Measurements from ENCODE around the gene ZBBX. TPM values are rescaled to one million over a fixed set of nuclear protein-coding genes. Genes with fewer than 3 reads are reported as not detected.

The ZBBX gene
- total RNA-seq, 3 donors from 2014 or later: not detected

- H3K4me1 Mint-ChIP-seq (ENCODE audit: low read depth): no peaks in the 10 kb centered on the region
- DNase-seq (no peak), ATAC-seq (no peak)
- H3K9me3 Mint-ChIP-seq: peaks cover 15% of the 10 kb centered on the region
- H3K27me3 Mint-ChIP-seq (ENCODE audit: low read depth): no peaks in the 10 kb centered on the region
- no peak overlapping the region for H3K4me3 Mint-ChIP-seq
- no peaks in the 10 kb centered on the region for H3K36me3 Mint-ChIP-seq (ENCODE audit: insufficient read depth)
These were observed 105.8 kb downstream of the ZBBX start for GRCh38 chr3:167274141-167274874.

GRCh38 chr3:167253037-167253436, 127.1 kb downstream of the ZBBX start:
- Mint-ChIP-seq H3K4me3 (no peak overlapping the region), H3K4me1 (ENCODE audit: low read depth) (no peaks in the 10 kb centered on the region), H3K9me3 (no peaks in the 10 kb centered on the region), H3K36me3 (ENCODE audit: insufficient read depth) (no peaks in the 10 kb centered on the region), H3K27me3 (ENCODE audit: low read depth) (no peaks in the 10 kb centered on the region)
- ATAC-seq (no peak), DNase-seq (no peak)

GRCh38 chr3:167251678-167252077, 128.4 kb downstream of the ZBBX start:
- DNase-seq (no peak), ATAC-seq (no peak)
- Mint-ChIP-seq H3K4me3 (no peak overlapping the region), H3K9me3 (no peaks in the 10 kb centered on the region), H3K27me3 (ENCODE audit: low read depth) (no peaks in the 10 kb centered on the region), H3K36me3 (ENCODE audit: insufficient read depth) (no peaks in the 10 kb centered on the region), H3K4me1 (ENCODE audit: low read depth) (no peaks in the 10 kb centered on the region)

GRCh38 chr3:167246252-167246651, 133.8 kb downstream of the ZBBX start:
- no peak for ATAC-seq
- no peak overlapping the region for H3K4me3 Mint-ChIP-seq

GRCh38 chr3:167241048-167241845, 138.8 kb downstream of the ZBBX start:
- DNase-seq (no peak), ATAC-seq (no peak)
- H3K36me3 Mint-ChIP-seq (ENCODE audit: insufficient read depth): no peaks in the 10 kb centered on the region
- H3K27me3 Mint-ChIP-seq (ENCODE audit: low read depth): no peaks in the 10 kb centered on the region
- H3K4me1 Mint-ChIP-seq (ENCODE audit: low read depth): no peaks in the 10 kb centered on the region
- H3K9me3 Mint-ChIP-seq: peaks cover 3% of the 10 kb centered on the region
- no peak overlapping the region for H3K4me3 Mint-ChIP-seq

More at GRCh38 chr3:167246252-167246651, 133.8 kb downstream of the ZBBX start:
- DNase-seq: no peak
- H3K27me3 Mint-ChIP-seq (ENCODE audit: low read depth): no peaks in the 10 kb centered on the region
- H3K36me3 Mint-ChIP-seq (ENCODE audit: insufficient read depth): no peaks in the 10 kb centered on the region
- H3K4me1 Mint-ChIP-seq (ENCODE audit: low read depth): no peaks in the 10 kb centered on the region
- peaks cover 3% of the 10 kb centered on the region for H3K9me3 Mint-ChIP-seq

DNA sequence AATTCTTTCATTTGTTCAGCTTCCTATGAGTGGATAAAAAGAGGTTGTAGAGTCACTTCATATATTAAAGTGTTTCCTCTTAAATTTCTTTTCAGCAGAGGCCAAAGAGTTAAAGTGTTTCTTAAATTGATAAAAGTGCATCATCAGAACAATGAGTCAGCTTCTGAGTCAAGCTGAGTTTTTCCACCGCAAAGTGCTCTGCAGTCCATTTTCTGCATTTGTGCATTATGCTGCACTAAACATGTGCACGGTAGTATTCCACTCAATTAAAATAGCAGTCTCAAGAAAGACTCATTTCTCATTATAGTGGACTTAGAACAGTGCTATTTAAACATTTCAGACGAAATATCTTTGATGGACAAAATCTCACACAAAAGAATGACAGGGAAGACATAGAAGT, 152.0 kb downstream of the ZBBX start:
- ATAC-seq (no peak), DNase-seq (no peak)
- no peaks in the 10 kb centered on the region for H3K27me3 Mint-ChIP-seq (ENCODE audit: low read depth)
- no peaks in the 10 kb centered on the region for H3K36me3 Mint-ChIP-seq (ENCODE audit: insufficient read depth)
- H3K4me1 Mint-ChIP-seq (ENCODE audit: low read depth): no peaks in the 10 kb centered on the region
- H3K4me3 Mint-ChIP-seq: no peak overlapping the region
- peaks cover 3% of the 10 kb centered on the region for H3K9me3 Mint-ChIP-seq

- Mint-ChIP-seq H3K9me3 (peaks cover 11% of the 10 kb centered on the region), H3K4me1 (ENCODE audit: low read depth) (no peaks in the 10 kb centered on the region), H3K36me3 (ENCODE audit: insufficient read depth) (no peaks in the 10 kb centered on the region), H3K4me3 (no peak overlapping the region), H3K27me3 (ENCODE audit: low read depth) (no peaks in the 10 kb centered on the region)
- no peak for DNase-seq
- ATAC-seq: no peak
These were observed 154.3 kb downstream of the ZBBX start for GRCh38 chr3:167225821-167226220.

DNA sequence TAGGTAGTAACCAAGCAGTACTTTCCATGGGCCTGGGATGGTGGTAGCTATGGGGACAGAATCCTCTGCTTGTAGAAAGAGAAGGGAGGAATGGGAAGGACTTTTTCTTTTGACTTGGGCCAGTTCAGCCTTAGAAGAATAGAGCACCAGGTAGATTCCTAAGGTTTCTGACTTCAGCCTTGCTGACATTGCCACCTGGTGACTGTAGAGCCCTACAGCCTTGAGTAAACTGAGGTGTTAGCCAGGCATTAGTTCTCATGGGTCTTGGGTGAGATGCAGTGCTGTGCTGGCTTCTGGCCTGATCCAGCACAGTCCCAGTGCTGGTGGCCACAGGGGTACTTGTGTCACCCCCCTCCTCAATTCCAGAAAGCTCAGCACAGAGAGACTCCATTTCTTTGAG, 171.1 kb downstream of the ZBBX start:
- no peak for ATAC-seq
- no peak overlapping the region for H3K4me3 Mint-ChIP-seq
- H3K27me3 Mint-ChIP-seq (ENCODE audit: low read depth): no peaks in the 10 kb centered on the region
- peaks cover 8% of the 10 kb centered on the region for H3K9me3 Mint-ChIP-seq
- H3K36me3 Mint-ChIP-seq (ENCODE audit: insufficient read depth): no peaks in the 10 kb centered on the region
- DNase-seq: no peak
- H3K4me1 Mint-ChIP-seq (ENCODE audit: low read depth): no peaks in the 10 kb centered on the region

DNA sequence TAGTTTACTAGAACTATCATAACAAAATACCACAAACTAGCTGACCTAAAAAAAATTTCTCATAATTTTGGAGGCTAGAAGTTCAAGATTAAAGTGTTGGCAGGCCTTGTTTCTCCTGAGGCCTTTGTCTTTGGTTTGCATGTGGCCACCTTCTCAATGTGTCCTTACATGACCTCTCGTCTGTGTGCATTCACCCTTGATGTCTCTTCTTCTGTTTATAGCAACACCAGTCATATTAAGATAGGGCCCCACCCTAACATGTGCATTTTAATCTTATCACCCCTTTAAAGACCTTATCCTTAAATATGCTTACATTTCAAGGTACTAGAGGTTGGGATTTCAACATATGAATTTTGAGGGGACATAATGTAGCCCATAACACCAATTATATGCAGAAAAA, 177.0 kb downstream of the ZBBX start:
- Mint-ChIP-seq H3K4me3 (no peak overlapping the region), H3K9me3 (peaks cover 4% of the 10 kb centered on the region), H3K4me1 (ENCODE audit: low read depth) (no peaks in the 10 kb centered on the region), H3K27me3 (ENCODE audit: low read depth) (no peaks in the 10 kb centered on the region), H3K36me3 (ENCODE audit: insufficient read depth) (no peaks in the 10 kb centered on the region)
- DNase-seq: no peak
- no peak for ATAC-seq

DNA sequence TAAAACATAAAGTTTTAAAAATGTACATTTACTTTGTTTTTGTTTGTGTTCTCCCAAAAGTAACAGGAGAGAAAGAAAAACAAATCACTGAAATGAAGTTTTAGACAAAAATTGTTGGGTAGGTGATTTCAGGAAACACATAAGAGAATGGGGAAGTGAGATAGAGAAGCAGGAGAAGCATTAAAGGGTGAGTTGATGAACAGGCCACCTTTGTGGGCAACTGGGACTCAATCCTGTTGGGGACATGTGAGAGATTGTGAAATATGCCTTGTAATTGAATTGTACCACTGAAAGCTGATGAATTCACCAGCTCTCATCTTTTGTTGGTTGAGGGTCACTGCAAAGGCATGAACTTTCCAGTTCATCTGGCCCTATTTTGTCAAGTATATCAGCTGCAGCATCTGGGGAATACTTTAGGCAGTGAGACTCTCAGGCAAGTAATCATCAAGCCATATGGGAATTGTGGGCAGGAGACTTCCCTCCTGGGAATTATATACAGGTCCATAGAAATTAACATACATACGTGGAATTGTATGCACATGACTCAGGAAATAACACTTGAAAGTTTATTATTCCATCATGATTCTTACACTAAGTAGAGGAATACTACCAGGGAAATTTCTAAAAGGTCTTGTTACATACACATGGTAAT, 181.0 kb downstream of the ZBBX start:
- DNase-seq: no peak
- H3K9me3 Mint-ChIP-seq: no peaks in the 10 kb centered on the region
- no peak for ATAC-seq
- H3K4me3 Mint-ChIP-seq: no peak overlapping the region
- no peaks in the 10 kb centered on the region for H3K36me3 Mint-ChIP-seq (ENCODE audit: insufficient read depth)
- no peaks in the 10 kb centered on the region for H3K4me1 Mint-ChIP-seq (ENCODE audit: low read depth)
- H3K27me3 Mint-ChIP-seq (ENCODE audit: low read depth): no peaks in the 10 kb centered on the region

Other genes starting within 250 kb of the ZBBX start
- gene SERPINI2, start 93.7 kb upstream of the ZBBX start, total RNA-seq: not detected